Measurements from ENCODE around the gene YPEL2. TPM values are rescaled to one million over a fixed set of nuclear protein-coding genes. Genes with fewer than 3 reads are reported as not detected.

The YPEL2 gene
- total and polyA plus RNA-seq, 2 experiments from 2014 or later = 20.2 to 26.0 TPM

DNA sequence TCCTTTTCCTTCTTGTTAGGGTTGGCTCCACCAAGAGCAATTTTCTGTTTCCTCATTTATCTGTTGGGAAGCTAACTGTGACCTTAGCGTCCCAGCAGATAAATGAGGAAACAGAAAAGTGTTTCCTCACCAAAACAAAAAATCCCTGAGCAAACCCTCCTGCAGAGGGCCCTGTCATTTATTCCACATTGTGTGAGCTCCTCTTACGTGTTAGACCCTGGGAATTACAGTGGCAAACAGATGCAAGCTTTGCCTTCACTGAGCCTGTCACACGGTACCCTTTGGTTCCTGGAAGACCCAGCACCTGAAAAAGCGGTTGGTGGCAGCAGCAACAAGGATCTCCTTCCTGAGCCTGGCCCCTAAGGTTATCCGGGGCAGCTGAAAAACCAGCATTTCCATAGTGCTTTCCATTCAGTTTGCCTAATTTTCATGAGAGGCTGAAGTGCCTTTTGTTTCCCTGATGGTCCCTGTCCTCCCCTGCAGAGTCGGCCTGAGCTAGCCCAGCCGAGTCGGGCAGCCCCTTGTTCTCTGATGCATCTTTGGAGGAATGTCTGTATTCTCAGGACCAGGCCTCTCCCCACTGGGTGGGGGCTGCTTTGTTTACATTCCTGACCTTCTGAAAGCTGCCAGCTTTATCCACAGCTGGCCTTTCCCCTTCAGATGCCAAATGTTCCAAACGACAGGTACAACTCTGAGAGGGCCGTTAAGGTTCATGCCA, 34.7 kb downstream of the YPEL2 start:
- DNase-seq (ENCODE audit: low spot score) = peak; percentile 49
- 22% methylated on average over 10 of the region's 10 CpGs for WGBS (ENCODE audit: low lambda C conversion rate, missing lambda C conversion rate)

DNA sequence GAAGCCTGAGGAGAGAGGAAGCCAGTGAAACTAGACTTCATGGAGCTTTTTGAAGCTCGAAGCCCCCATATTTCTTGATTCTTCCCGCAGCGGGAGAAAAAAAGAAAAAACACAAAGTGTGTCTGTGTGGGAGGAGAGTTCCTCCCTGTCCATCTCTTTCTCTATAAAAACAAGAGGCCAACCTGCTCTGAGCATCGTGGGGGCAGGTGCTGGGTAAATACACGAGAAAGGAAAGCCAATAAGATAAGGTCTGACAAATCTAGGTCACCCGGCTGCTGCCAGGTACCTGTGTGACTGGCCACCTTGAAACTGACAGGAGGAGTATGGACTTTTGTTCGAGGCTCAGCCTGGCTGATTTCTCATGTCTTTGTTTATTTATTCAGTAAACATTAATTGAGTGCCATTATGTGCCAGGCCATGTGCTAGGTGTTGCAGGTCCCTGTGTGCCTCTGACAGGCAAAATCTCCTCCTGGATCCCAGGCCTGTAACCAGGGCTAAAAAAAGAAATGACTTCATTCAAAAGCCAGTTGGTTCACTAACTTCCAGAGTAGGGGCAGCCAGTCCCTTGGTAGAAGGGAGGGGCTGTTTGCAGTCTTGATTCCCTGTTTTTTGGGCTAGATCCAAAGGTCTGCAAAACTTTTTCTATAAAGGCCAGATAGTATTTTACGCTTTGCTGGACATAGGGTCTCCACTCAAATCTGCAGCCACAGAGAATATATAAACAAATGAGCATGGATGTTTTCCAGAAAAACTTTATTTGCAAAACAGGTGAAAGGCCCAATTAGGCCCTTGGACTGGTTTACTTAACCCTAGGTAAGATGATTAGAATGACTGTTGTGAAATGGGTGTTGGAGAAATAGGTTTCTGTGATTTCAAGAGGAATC, 35.6 kb downstream of the YPEL2 start:
- Histone ChIP-seq H4K20me1 (ENCODE audit: insufficient read depth, poor library complexity, severe bottlenecking) (no peaks in the 10 kb centered on the region), H2AFZ (no peak overlapping the region), H3K4me1 (ENCODE audit: insufficient read depth) (peaks cover 75% of the 10 kb centered on the region), H3K4me2 (peak overlapping the region; percentile 65), H3K27ac (peak overlapping the region; percentile 87), H3K36me3 (replicated peaks; ENCODE audit: insufficient read depth, low read depth) (no peaks in the 10 kb centered on the region), H3K4me3 (no peak overlapping the region), H3K27me3 (no peaks in the 10 kb centered on the region), H3K79me2 (peaks cover 59% of the 10 kb centered on the region), H3K9me2 (replicated peaks; ENCODE audit: insufficient read depth) (no peaks in the 10 kb centered on the region), H3K9me3 (ENCODE audit: low read depth) (no peaks in the 10 kb centered on the region)
- WGBS (ENCODE audit: low lambda C conversion rate, missing lambda C conversion rate) = 24% methylated on average over 8 of the region's 8 CpGs
- TF ChIP-seq EZH2phosphoT487 (IDR thresholded peaks at IDR 0.05; ENCODE audit: low read depth, severe bottlenecking, unreplicated experiment) (no peak), EZH2 (IDR thresholded peaks at IDR 0.05; ENCODE audit: borderline replicate concordance) (no peak)
- TF ChIP-seq, protein P1, sequence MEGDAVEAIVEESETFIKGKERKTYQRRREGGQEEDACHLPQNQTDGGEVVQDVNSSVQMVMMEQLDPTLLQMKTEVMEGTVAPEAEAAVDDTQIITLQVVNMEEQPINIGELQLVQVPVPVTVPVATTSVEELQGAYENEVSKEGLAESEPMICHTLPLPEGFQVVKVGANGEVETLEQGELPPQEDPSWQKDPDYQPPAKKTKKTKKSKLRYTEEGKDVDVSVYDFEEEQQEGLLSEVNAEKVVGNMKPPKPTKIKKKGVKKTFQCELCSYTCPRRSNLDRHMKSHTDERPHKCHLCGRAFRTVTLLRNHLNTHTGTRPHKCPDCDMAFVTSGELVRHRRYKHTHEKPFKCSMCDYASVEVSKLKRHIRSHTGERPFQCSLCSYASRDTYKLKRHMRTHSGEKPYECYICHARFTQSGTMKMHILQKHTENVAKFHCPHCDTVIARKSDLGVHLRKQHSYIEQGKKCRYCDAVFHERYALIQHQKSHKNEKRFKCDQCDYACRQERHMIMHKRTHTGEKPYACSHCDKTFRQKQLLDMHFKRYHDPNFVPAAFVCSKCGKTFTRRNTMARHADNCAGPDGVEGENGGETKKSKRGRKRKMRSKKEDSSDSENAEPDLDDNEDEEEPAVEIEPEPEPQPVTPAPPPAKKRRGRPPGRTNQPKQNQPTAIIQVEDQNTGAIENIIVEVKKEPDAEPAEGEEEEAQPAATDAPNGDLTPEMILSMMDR (IDR thresholded peaks at IDR 0.05; ENCODE audit: poor library complexity) = no peak
- DNase-seq (ENCODE audit: low spot score) = peak; percentile 81

More for the DNA sequence above, 34.7 kb downstream of the YPEL2 start:
- Histone ChIP-seq H3K27me3 (no peaks in the 10 kb centered on the region), H3K79me2 (peaks cover 65% of the 10 kb centered on the region), H3K36me3 (replicated peaks; ENCODE audit: insufficient read depth, low read depth) (no peaks in the 10 kb centered on the region), H4K20me1 (ENCODE audit: insufficient read depth, poor library complexity, severe bottlenecking) (no peaks in the 10 kb centered on the region), H3K27ac (peak overlapping the region; percentile 87), H3K4me2 (peak overlapping the region; percentile 65), H3K9me3 (ENCODE audit: low read depth) (no peaks in the 10 kb centered on the region), H3K4me3 (no peak overlapping the region), H2AFZ (no peak overlapping the region), H3K9me2 (replicated peaks; ENCODE audit: insufficient read depth) (no peaks in the 10 kb centered on the region), H3K4me1 (ENCODE audit: insufficient read depth) (peaks cover 73% of the 10 kb centered on the region)
- TF ChIP-seq EZH2 (IDR thresholded peaks at IDR 0.05; ENCODE audit: borderline replicate concordance) (no peak), EZH2phosphoT487 (IDR thresholded peaks at IDR 0.05; ENCODE audit: low read depth, severe bottlenecking, unreplicated experiment) (no peak)
- TF ChIP-seq, protein P1 (IDR thresholded peaks at IDR 0.05; ENCODE audit: poor library complexity) = peak; percentile 15

DNA sequence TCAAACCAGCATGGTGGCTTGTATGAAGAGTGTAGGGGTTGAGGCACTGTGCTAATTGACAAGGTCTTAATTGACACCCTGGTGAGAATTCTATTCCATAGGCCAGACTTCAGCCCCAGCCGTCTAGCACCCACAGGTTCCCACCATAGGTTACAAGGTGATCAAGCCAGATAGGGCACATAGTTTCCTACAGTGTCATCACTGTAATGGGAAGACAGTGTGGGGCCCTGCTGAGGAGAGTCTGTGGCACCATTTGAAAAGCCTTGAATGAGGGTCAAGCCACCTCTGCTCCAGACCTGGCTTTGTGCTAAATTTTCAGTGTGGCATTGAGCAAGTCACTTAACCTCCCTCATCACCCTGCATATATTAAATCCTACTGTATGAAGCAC, 36.2 kb downstream of the YPEL2 start:
- no peak overlapping the region for H2AFZ ChIP-seq
- TF ChIP-seq, protein P1 (IDR thresholded peaks at IDR 0.05; ENCODE audit: poor library complexity) = no peak
- no peak for TF ChIP-seq EZH2 (IDR thresholded peaks at IDR 0.05; ENCODE audit: borderline replicate concordance)
- H3K4me3 ChIP-seq = no peak overlapping the region
- H4K20me1 ChIP-seq (ENCODE audit: insufficient read depth, poor library complexity, severe bottlenecking) = no peaks in the 10 kb centered on the region
- H3K27ac ChIP-seq = peak overlapping the region; percentile 87
- H3K36me3 ChIP-seq (replicated peaks; ENCODE audit: insufficient read depth, low read depth) = no peaks in the 10 kb centered on the region
- no peaks in the 10 kb centered on the region for H3K27me3 ChIP-seq
- H3K4me1 ChIP-seq (ENCODE audit: insufficient read depth) = peaks cover 77% of the 10 kb centered on the region
- peak overlapping the region; percentile 38 for H3K4me2 ChIP-seq
- H3K9me3 ChIP-seq (ENCODE audit: low read depth) = no peaks in the 10 kb centered on the region
- peaks cover 61% of the 10 kb centered on the region for H3K79me2 ChIP-seq
- WGBS (ENCODE audit: low lambda C conversion rate, missing lambda C conversion rate) = 27% methylated on average over 1 of the region's 1 CpG
- peak; percentile 30 for DNase-seq (ENCODE audit: low spot score)
- no peaks in the 10 kb centered on the region for H3K9me2 ChIP-seq (replicated peaks; ENCODE audit: insufficient read depth)

Data from hepatocyte (in vitro differentiated cells).